ENCODE results near the gene NCDN.

DNA sequence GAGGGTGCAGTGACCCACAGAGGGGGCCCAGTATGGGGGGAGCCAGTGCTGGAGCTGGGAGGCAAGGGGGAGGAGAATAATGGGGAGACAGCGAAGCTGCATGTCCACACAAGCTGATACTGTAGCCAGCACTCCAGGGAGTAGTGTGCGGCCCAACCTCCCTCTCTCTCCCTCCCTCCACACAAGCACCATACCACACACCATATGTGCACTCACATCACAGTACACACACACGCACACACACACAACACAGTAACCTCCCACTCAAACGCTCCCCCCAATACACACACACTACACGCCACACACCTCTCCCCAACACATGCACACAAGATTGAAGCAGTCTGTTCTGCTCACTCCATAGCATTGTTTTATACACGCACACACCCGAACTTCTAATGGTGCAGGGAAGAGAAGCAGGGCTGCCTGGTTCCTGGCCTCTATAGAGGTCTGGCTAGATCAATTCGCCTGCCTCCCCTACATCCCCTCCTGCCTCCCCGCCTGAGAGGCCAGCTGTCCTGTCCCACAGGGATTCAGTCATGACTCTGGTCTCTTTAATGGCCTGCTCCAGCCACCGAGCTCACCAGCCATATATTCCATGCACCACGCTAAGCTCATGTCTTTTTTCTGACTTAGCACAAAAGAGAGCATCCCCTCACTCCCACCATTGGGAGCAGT lies 3.8 kb downstream of the NCDN start:
- TF ChIP-seq EZH2 (IDR thresholded peaks at IDR 0.05; ENCODE audit: borderline replicate concordance, low read depth, low read length, poor library complexity, severe bottlenecking): no peak
- TF ChIP-seq, protein P1, sequence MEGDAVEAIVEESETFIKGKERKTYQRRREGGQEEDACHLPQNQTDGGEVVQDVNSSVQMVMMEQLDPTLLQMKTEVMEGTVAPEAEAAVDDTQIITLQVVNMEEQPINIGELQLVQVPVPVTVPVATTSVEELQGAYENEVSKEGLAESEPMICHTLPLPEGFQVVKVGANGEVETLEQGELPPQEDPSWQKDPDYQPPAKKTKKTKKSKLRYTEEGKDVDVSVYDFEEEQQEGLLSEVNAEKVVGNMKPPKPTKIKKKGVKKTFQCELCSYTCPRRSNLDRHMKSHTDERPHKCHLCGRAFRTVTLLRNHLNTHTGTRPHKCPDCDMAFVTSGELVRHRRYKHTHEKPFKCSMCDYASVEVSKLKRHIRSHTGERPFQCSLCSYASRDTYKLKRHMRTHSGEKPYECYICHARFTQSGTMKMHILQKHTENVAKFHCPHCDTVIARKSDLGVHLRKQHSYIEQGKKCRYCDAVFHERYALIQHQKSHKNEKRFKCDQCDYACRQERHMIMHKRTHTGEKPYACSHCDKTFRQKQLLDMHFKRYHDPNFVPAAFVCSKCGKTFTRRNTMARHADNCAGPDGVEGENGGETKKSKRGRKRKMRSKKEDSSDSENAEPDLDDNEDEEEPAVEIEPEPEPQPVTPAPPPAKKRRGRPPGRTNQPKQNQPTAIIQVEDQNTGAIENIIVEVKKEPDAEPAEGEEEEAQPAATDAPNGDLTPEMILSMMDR (conservative IDR thresholded peaks at IDR 0.05; ENCODE audit: low read depth, low read length): no peak

All from A673 (cell line).